HepG2 (cell line): ENCODE measurements around the gene GNL3. TPM values are rescaled to one million over a fixed set of nuclear protein-coding genes. Genes with fewer than 3 reads are reported as not detected.

Experiments used
- ATAC-seq: fragments of 200-7000 bp; cut with Tn5 transposase; 3 replicates; pipeline ENCODE4 v1.9.1; 2020; ENCODE audit warnings: mild to moderate bottlenecking, moderate library complexity
- BruUV-seq: library from RNA; stranded (reverse); fragments of 400-500 nt; replicated peaks from 2 replicates; lab custom pipeline; 2021; lab: Mats Ljungman, UMichigan
- CTCF ChIA-PET: fragments of 300-600 bp; formaldehyde crosslinking; extraction: SDS; loops from one replicate; lab custom pipeline; 2021; ENCODE audit warnings: low total read pairs, inconsistent platforms, low intra/inter-chr PET ratio; lab: Yijun Ruan, JAX
- POLR2A ChIA-PET: fragments of 350-600 bp; sonication (Branson Sonifier 250); formaldehyde crosslinking; loops from one replicate; lab custom pipeline; 2020; ENCODE audit warnings: antibody characterized with exemption, inconsistent platforms; lab: Yijun Ruan, JAX
- DNase-seq: peaks from one replicate; pipeline ENCODE4 v3.0.0-alpha.2; 2015; ENCODE audit warnings: low spot score
- FAIRE-seq: peaks from 3 replicates; lab custom pipeline; 2011; peaks lifted over from hg19 to GRCh38; lab: Jason Lieb, UNC
- H2AFZ ChIP-seq: one replicate; pipeline ENCODE4 v1.6.1; 2011; ENCODE audit warnings: low read length, inconsistent platforms
- H3K27ac ChIP-seq: fragments of 300-600 bp; 3 replicates; pipeline ENCODE4 v1.8.0; 2011; ENCODE audit warnings: mixed run types, mild to moderate bottlenecking, mixed read lengths, low read length, inconsistent platforms; ENCODE audit not compliant: insufficient read depth; ENCODE audit errors: extremely low read length
- H3K27me3 ChIP-seq, 2 experiments: fragments of 200-600 bp in 1 of 2; 2 replicates in 1 of 2; 3 replicates in 1 of 2; pipeline versions ENCODE4 v1.6.0 to v1.8.0; 2011; ENCODE audit warnings: low read length in 2 of 2, mild to moderate bottlenecking in 2 of 2, moderate library complexity in 2 of 2, inconsistent platforms in 1 of 2; ENCODE audit not compliant: insufficient read depth in 2 of 2, control insufficient read depth in 1 of 2
- H3K36me3 ChIP-seq, 2 experiments: fragments of 200-600 bp in 1 of 2; replicated peaks in 1 of 2; 2 replicates in 1 of 2; 3 replicates in 1 of 2; pipeline versions ENCODE4 v1.5.1 to v1.8.0; 2011; ENCODE audit warnings: low read length in 2 of 2, inconsistent platforms in 1 of 2; ENCODE audit not compliant: insufficient read depth in 2 of 2, control insufficient read depth in 1 of 2
- H3K4me1 ChIP-seq: 2 replicates; pipeline ENCODE4 v1.5.1; 2012; ENCODE audit warnings: low read length, inconsistent platforms; ENCODE audit not compliant: insufficient read depth
- H3K4me2 ChIP-seq: 2 replicates; pipeline ENCODE4 v1.6.0; 2011; ENCODE audit warnings: low read depth, low read length, inconsistent platforms
- H3K4me3 ChIP-seq, 3 experiments: fragments of 200-600 bp in 1 of 3; sonication (generic), shearing (Covaris generic) in 1 of 3; replicated peaks in 1 of 3; 2 replicates each; pipeline ENCODE4 v1.5.1; 2011 to 2016; ENCODE audit warnings: low read length in 3 of 3, inconsistent platforms in 2 of 3, low read depth in 2 of 3, mild to moderate bottlenecking in 2 of 3, control low read depth in 1 of 3, mixed read lengths in 1 of 3; ENCODE audit not compliant: insufficient read depth in 1 of 3
- H3K79me2 ChIP-seq: one replicate; pipeline ENCODE4 v1.6.1; 2011; ENCODE audit warnings: low read length, inconsistent platforms; ENCODE audit not compliant: insufficient read depth
- H3K9ac ChIP-seq: 2 replicates; pipeline ENCODE4 v1.6.0; 2011; ENCODE audit warnings: mild to moderate bottlenecking, low read depth, low read length, inconsistent platforms; ENCODE audit not compliant: insufficient read depth
- H3K9me3 ChIP-seq: 2 replicates; pipeline ENCODE4 v1.5.1; 2012; ENCODE audit warnings: mild to moderate bottlenecking, low read length
- H4K20me1 ChIP-seq: 2 replicates; pipeline ENCODE4 v1.6.0; 2011; ENCODE audit warnings: inconsistent platforms, mild to moderate bottlenecking, low read length, moderate library complexity; ENCODE audit not compliant: insufficient read depth
- FIP1L1 ChIP-seq: fragments of 200-400 bp; formaldehyde crosslinking; IDR thresholded peaks from 2 replicates; pipeline ENCODE4 v1.6.1; 2018; ENCODE audit warnings: low read depth, mild to moderate bottlenecking, low read length, moderate library complexity, borderline replicate concordance; ENCODE audit not compliant: insufficient read depth
- GLI4 ChIP-seq: sonication (generic); formaldehyde crosslinking; IDR thresholded peaks from 2 replicates; pipeline ENCODE4 v1.5.1; 2020; ENCODE audit warnings: missing genetic modification reagents, mild to moderate bottlenecking, moderate library complexity, borderline replicate concordance
- IKZF1 ChIP-seq: fragments of 450-650 bp; IDR thresholded peaks from 2 replicates; pipeline ENCODE4 v1.7.1; 2016
- ZNF580 ChIP-seq: IDR thresholded peaks from 2 replicates; pipeline ENCODE4 v1.6.1; 2016; ENCODE audit warnings: low read depth, borderline replicate concordance
- WGBS: methylation state at CpG from one replicate; pipeline ENCODE4 v1.1.6; 2017; ENCODE audit warnings: low lambda C conversion rate; 5-methylcytosine and 5-hydroxymethylcytosine counted together
- in situ Hi-C: cut with HindIII; loops from 2 replicates; pipeline ENCODE4 v1.10.0; 2017; ENCODE audit warnings: low pct_unique_long_range_greater_than_20kb; ENCODE audit not compliant: extremely low pct_ligation_motif_present
- intact Hi-C: fragments of 100-400 bp; cut with micrococcal nuclease; formaldehyde crosslinking; loops from one replicate; pipeline ENCODE4 v1.10.0; 2022; ENCODE audit not compliant: unreplicated experiment
- polyA plus RNA-seq, 8 experiments: library from polyadenylated mRNA; depleted of rRNA in 3 of 8; stranded (reverse) in 7 of 8; unstranded in 1 of 8; fragments of >200 nt; fragmentation: Illumina TruSeq in 4 of 8; extraction: Trizol in 4 of 8; gene quantifications; 2 replicates each; pipeline versions ENCODE4 v1.2.1 to v1.2.3, GENCODE V29; 2011 to 2016; ENCODE audit warnings: low read depth in 4 of 8, missing spikeins in 1 of 8, mixed read lengths in 1 of 8; ENCODE audit not compliant: insufficient read depth in 1 of 8
- total RNA-seq, 5 experiments: library from RNA; depleted of rRNA; stranded (reverse); fragments of >200 nt; fragmentation: Illumina TruSeq; extraction: Trizol; gene quantifications; 2 replicates each; pipeline ENCODE4 v1.2.3, GENCODE V29; 2016; ENCODE audit warnings: low read depth in 1 of 5
- TF ChIP-seq, protein P1 (sequence below): sonication (generic); formaldehyde crosslinking; IDR thresholded peaks from 2 replicates; pipeline ENCODE4 v1.5.1; 2020; ENCODE audit warnings: missing genetic modification reagents, mild to moderate bottlenecking, borderline replicate concordance

The GNL3 gene
- total and polyA plus RNA-seq, 2 of the 13 experiments (the other 11 are each of a cell fraction or from before 2014, with no cell fraction given): 129 to 257 TPM

GRCh38 chr3:52703341-52703740, 17.5 kb downstream of the GNL3 start:
- 80% methylated on average over 7 of the region's 7 CpGs for WGBS
- Histone ChIP-seq H2AFZ (no peak overlapping the region), H3K9me3 (no peaks in the 10 kb centered on the region), H3K9ac (peak overlapping the region; percentile 85), H3K4me3 (peak overlapping the region; percentile 90 to 97 (median 95)), H3K27ac (peak overlapping the region; percentile 90), H3K4me2 (peak overlapping the region; percentile 80)
- CTCF ChIA-PET: no interaction called here
- TSS peak; percentile 54 for BruUV-seq
- POLR2A ChIA-PET: interaction anchor here (6.5 kb wide), 1 partner anchor 13 kb away, joined by 118 read pairs; the partner anchor contains the start of genes GNL3 and PBRM1
- DNase-seq (no peak), FAIRE-seq (no peak)
- TF ChIP-seq GLI4 (0 out of 2 replicates have a peak, but pooled peaks have one; percentile 37), IKZF1 (no peak), FIP1L1 (no peak), ZNF580 (no peak)
- TF ChIP-seq, protein P1, sequence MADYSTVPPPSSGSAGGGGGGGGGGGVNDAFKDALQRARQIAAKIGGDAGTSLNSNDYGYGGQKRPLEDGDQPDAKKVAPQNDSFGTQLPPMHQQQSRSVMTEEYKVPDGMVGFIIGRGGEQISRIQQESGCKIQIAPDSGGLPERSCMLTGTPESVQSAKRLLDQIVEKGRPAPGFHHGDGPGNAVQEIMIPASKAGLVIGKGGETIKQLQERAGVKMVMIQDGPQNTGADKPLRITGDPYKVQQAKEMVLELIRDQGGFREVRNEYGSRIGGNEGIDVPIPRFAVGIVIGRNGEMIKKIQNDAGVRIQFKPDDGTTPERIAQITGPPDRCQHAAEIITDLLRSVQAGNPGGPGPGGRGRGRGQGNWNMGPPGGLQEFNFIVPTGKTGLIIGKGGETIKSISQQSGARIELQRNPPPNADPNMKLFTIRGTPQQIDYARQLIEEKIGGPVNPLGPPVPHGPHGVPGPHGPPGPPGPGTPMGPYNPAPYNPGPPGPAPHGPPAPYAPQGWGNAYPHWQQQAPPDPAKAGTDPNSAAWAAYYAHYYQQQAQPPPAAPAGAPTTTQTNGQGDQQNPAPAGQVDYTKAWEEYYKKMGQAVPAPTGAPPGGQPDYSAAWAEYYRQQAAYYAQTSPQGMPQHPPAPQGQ (CRISPR knock-in tag): no peak
- TF ChIP-seq, all 625 proteins: peak for 1
- no peaks in the 10 kb centered on the region; a peak in 1 of 5 replicates for H3K27me3 ChIP-seq
- H3K79me2 ChIP-seq: peaks cover 56% of the 10 kb centered on the region
- intact Hi-C loops: no loop called here
- H3K4me1 ChIP-seq: peaks cover 39% of the 10 kb centered on the region
- in situ Hi-C loops: no loop called here
- peaks cover 0 to 4% of the 10 kb centered on the region in 2 experiments; a peak in 2 of 5 replicates for H3K36me3 ChIP-seq
- no peaks in the 10 kb centered on the region; the same call in 1 of the 2 replicates for H4K20me1 ChIP-seq
- ATAC-seq: no peak
